Mesenteric fat pad (tissue), 1 donor: ENCODE results near the gene ADAMTSL2. TPM values are rescaled to one million over a fixed set of nuclear protein-coding genes. Genes with fewer than 3 reads are reported as not detected.

Experiments
- DNase-seq: peaks from one replicate; pipeline ENCODE4 v3.0.0-alpha.2; 2020; ENCODE audit warnings: low spot score
- total RNA-seq: library from RNA; stranded (reverse); fragmentation: NEBNext Ultra II Directional; extraction: Animal tissue kit (Norgen Biotek cat#: 25700); gene quantifications from one replicate; pipeline ENCODE4 v1.2.1, GENCODE V29; 2021
- donor health status: DM: yes; HTN: yes; CAD: no.

Gene ADAMTSL2
- total RNA-seq, 1 donor from 2014 or later, result 2.5 TPM

DNA sequence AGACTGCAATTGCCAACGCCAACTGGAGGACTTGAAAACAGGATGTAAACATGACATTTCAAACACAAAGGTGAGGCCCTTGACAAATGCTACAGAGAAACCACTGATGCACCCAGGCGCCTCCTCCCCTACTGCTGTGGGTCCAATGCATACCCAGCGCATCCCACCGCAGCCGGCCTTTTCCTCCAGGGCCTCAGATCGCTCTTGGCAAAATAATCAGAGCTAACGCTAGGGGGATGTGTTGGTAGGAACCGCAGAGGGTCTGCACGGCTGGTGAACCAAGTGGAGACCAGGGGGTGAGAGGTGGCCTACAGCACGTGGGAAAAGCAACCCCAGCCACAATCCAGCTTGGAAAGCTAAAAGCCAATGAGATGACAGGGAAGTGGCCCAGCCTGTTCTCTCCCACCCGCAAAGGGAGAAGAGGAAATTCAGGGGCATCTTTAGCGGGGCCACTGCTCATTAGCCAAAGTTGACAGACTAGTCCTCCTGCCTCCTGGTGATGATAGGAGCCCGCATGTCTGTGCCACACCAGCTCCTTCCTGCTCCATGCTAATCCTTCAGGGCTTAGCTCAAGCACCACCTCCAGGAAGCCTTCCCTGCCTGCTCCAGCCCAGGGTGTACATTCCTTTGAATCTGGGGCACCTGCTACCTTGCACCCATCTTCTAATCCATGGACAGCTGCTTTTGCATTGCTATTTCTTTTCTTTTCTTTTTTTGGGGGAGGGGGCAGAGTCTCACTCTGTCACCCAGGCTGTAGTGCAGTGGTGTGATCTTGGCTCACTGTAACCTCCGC is 68.8 kb downstream of the ADAMTSL2 start:
- no peak for DNase-seq

DNA sequence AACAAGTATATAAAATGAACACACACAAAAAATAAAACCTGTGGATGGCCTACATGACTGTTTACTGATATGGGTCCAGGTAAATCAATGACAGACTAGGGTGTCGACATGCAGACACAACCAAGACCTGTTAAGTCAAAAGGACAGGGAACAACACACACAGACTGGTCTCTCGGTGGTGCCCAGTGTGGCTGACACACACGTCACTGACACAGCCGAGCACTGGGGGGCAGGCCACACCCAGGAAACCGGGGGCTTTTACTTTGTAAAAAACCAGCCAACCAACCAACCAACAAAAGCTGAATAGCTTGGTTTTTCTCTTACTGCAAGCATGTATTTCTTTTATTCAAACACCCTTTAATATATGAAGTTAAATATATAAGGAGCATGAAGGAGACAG is 69.7 kb downstream of the ADAMTSL2 start:
- DNase-seq, result no peak

GRCh38 chr9:133604856-133605255 is 70.4 kb downstream of the ADAMTSL2 start:
- DNase-seq, result no peak

GRCh38 chr9:133605446-133605845 is 70.9 kb downstream of the ADAMTSL2 start:
- DNase-seq, result no peak

GRCh38 chr9:133605856-133606707 is 71.6 kb downstream of the ADAMTSL2 start:
- no peak for DNase-seq

GRCh38 chr9:133606708-133607025 is 72.2 kb downstream of the ADAMTSL2 start:
- DNase-seq, result no peak

GRCh38 chr9:133607381-133607780 is 72.9 kb downstream of the ADAMTSL2 start:
- DNase-seq, result no peak

GRCh38 chr9:133607976-133608375 is 73.5 kb downstream of the ADAMTSL2 start:
- DNase-seq, result no peak

GRCh38 chr9:133608382-133608781 is 73.9 kb downstream of the ADAMTSL2 start:
- no peak for DNase-seq

- no peak for DNase-seq
These were observed 74.4 kb downstream of the ADAMTSL2 start for GRCh38 chr9:133608889-133609288.

DNA sequence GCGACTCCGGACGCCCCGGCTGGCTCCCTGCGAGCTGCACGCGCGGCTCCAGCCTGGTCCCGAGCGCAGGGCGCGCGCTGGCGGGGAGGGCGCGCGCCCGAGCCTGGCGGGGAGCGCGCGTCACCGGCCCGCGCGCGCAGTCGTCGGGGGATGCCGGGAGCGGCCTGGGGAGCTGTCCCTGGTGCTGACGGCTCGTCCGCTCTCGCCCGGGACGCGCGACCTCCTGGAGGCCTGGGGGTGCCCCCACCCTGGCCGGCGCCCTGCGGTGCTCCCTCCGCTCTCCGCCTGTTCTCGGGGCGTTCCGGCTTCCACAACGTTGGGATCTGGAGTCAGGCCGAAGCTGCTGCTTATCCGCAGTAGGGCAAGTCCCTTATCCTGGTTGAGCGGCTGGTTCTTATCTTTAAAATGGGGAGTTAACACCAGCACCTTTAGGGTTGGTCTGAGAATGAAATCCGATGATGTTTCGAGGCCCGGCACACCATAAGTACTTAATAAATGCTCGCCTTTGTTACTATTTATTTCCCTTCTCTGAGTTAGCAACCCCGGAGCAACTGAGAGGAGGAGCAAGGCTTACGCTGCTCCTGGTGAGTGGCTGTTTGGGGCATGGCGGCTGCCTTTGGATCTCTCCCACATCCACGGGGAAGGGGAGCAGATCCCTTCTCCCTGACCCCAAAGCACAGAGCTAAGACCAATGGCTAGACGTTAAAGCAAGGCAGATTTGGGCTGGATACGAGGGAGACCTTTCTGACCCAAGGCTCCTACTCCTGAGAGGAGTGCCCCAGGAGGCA is 75.0 kb downstream of the ADAMTSL2 start, which contains the start of gene FAM163B:
TSS of gene FAM163B (minus strand) at position 79 of the 788 bp plus-strand sequence. CDS start 29,166 bp downstream, outside the sequence.
- DNase-seq, result no peak

DNA sequence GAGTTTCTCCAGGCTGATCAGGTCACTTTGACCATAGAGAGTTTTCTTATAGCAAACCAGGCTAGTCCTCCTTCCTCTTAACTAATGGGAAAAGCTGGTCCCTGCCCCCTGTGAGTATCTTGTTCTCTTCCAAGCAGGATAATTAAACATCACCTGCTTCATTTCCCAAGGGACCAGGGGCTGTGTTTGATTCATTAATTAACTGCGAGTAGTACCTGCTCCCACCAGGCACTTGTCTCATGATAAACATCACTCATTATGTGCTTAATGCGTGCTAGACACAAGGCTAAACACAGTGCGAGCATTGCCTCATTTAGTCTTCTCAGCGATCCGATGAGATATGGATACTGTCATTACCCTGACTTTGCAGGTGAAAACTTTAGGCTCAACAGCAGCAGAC is 76.3 kb downstream of the ADAMTSL2 start:
- no peak for DNase-seq

- DNase-seq, result no peak
These were observed 77.5 kb downstream of the ADAMTSL2 start for GRCh38 chr9:133612051-133612450.

DNA sequence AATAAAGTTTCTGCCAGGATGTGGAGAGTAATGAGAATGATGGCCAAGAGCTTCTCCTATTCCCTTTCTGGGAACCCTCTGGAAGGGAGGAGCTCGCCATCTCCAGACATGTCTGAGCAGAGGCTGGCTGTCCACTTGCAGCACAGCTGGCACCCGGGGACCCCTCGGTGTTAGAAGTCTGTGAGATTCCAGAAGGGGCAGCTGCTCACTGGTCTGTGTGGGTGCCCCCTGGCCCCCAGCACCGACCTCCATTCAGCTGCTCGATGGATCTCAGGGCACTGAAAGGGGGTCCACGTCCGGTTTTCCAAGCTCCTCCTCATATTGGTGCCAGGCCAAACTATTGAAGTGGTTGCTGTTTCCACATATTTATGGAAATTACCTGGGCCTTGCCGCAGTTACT is 78.3 kb downstream of the ADAMTSL2 start:
- no peak for DNase-seq

DNA sequence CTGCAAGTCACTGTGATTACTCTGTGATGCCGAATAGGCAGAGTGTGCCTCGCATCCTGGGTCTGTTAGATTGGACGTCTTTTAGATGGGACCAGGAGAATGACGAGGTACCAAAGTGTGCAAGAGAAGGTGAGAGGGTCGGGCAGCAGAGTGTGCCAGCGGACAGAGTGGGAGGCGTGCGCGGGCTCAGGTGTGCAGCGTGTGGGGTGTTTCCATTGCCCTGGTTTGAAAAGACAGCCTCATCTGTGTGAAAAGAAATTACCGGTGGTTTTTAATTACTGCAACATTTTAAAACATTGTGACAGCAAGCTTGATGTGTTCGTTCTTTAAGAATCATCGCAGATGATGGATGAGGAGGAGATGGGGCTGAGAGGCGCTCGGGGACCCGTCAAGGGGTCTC is 78.9 kb downstream of the ADAMTSL2 start:
- no peak for DNase-seq

GRCh38 chr9:133614056-133614455 is 79.6 kb downstream of the ADAMTSL2 start:
- DNase-seq, result no peak

GRCh38 chr9:133614678-133615077 is 80.2 kb downstream of the ADAMTSL2 start:
- DNase-seq, result no peak

- no peak for DNase-seq
These were observed 80.7 kb downstream of the ADAMTSL2 start for GRCh38 chr9:133615186-133615585.

DNA sequence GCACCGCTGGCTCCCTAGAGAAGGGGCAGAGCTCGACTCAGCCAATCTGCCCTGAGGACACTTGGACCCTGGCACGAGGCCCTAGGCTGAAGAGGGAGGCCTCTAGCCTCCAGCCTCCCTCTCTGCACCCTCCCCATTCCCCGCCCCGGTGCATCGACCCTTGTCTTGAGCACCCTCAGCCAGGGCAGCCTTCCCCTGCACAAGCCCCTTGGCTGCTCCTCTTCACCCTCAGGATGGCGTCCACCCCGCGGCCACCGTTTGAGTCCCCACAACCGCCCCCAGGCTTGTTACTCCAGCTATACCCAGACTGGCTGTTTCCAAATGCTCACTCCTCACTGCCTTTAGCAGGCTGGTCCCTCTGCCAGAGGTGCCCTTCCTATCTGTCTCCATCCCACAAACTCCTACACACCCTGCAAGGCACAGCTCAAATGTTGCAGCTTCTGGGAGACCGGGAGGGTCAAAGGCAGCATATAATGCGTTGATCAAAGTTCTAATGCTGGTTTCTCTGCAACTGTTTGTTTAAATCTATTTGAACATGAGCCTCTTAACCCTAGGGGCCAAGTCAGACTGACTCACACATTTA is 81.2 kb downstream of the ADAMTSL2 start:
- DNase-seq, result no peak

DNA sequence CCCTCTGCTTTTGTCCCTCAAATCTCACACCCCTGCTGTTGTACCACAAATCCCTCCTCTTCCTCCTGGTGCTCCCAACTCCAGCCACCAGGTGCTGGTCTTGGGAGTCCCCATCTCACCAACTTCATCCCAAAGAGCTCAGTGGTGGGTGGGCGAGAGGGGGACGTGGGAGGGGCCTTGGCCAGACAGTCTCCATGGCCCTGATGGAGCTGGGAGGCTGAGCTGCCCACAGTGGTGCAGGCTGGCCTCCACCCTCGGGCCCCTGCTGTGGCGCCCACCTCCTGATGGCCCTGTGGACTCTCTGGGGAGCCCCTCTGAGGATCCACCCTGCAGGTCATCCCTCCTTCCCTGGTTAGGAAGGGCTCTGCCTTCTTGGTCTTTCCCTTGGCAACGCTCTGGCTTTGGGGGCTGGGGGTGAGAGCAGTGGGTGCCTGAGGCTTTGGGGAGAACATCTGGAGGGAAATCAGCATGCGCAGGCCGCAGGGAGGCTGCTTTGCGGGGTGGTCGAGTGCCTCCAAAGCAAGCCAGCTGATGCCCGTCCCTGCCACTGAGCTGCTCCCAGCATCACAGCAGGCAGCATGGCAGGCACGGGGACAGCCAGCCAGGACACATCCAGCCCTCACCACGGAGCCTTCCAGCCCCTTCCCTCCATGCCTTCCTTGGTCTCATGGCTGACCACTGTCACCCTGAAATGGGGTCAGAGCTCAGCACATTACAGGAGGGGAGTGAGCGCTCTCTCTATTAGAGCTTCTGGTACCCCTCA is 82.3 kb downstream of the ADAMTSL2 start:
- DNase-seq, result no peak

GRCh38 chr9:133618726-133619125 is 84.2 kb downstream of the ADAMTSL2 start:
- no peak for DNase-seq
